Vagina (tissue), 2 donors: ENCODE measurements around the gene ZFP69. TPM values are rescaled to one million over a fixed set of nuclear protein-coding genes. Genes with fewer than 3 reads are reported as not detected.
A peak's percentile ranks its signal among the peaks of the same experiment; 100 is the strongest.

Source experiments
- DNase-seq, 2 donors: peaks; one replicate each; pipeline ENCODE4 v3.0.0-alpha.2; 2017; ENCODE audit errors: extremely low spot score in 2 of 2
- H3K27ac ChIP-seq: fragments of 200-600 bp; sonication (generic); one replicate; pipeline ENCODE4 v1.5.1; 2019
- H3K27me3 ChIP-seq: fragments of 200-600 bp; sonication (generic); one replicate; pipeline ENCODE4 v1.5.1; 2019
- H3K36me3 ChIP-seq, 2 donors: fragments of 200-600 bp; sonication (generic); one replicate each; pipeline ENCODE4 v1.5.1; 2017 to 2019
- H3K4me1 ChIP-seq: fragments of 200-600 bp; sonication (generic); one replicate; pipeline ENCODE4 v1.5.1; 2019
- H3K4me3 ChIP-seq, 2 donors: fragments of 200-600 bp; sonication (generic); 1 replicate in 1 of 2; 2 replicates in 1 of 2; pipeline ENCODE4 v1.5.1; 2016 to 2019
- H3K9me3 ChIP-seq: fragments of 200-600 bp; sonication (generic); one replicate; pipeline ENCODE4 v1.5.1; 2019
- POLR2A ChIP-seq, 2 donors: fragments of 450-650 bp; IDR thresholded peaks; one replicate each; pipeline ENCODE4 v1.6.1; 2017; ENCODE audit warnings: antibody characterized with exemption in 2 of 2, mild to moderate bottlenecking in 2 of 2, moderate library complexity in 2 of 2
- POLR2AphosphoS5 ChIP-seq, 2 donors: sonication (generic); formaldehyde crosslinking; IDR thresholded peaks; one replicate each; pipeline ENCODE4 v1.9.0; 2017; ENCODE audit warnings: antibody characterized with exemption in 2 of 2, mild to moderate bottlenecking in 2 of 2, low read depth in 1 of 2; ENCODE audit not compliant: insufficient read depth in 1 of 2
- intact Hi-C: fragments of 100-400 bp; cut with DNase I; formaldehyde crosslinking; loops from one replicate; pipeline ENCODE4 v1.15.1; 2023
- total RNA-seq: library from RNA; depleted of rRNA; stranded (reverse); fragments of >200 nt; gene quantifications from one replicate; pipeline ENCODE4 v1.2.3, GENCODE V29; 2016
- TF ChIP-seq, protein P1 (sequence below), 3 experiments: fragments of 450-650 bp in 2 of 3; fragments of 200-600 bp in 1 of 3; sonication (generic) in 1 of 3; IDR thresholded peaks; one replicate each; pipeline ENCODE4 v1.5.1; 2017 to 2019; ENCODE audit warnings: antibody characterized with exemption in 3 of 3, mild to moderate bottlenecking in 2 of 3, moderate library complexity in 2 of 3

The ZFP69 gene
- total RNA-seq, 1 donor from 2014 or later: 4.9 TPM

DNA sequence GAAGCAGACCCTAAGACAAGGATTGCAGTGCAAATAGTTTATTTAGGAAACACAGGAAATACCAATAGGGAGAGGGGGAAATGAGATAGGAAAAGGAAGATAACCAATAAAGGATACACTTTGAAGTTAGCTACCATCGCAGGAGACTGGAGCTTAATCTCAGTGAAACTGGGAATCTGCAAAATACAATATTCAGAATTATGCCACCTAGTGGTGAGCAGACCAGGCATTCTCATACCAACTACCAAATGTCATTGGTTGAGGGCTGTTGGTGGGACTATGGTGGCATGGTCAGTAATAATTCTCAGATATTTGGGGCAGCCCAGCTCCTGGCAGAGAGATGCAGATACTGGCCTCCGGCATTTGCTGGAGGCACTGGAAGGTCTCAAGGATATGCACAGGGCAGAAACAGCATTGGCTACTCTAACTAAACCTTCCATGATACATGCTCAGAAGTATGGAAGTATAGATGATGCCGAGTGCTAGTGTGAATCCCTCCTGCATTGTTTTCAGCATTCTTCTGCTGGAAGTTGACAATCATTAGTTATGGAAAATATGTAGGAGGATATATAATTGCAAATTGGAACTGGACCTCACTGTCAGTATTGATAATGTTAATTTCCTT, 38.6 kb upstream of the ZFP69 start:
- no peaks in the 10 kb centered on the region for H3K36me3 ChIP-seq
- no peak for DNase-seq
- intact Hi-C loops: no loop called here
- H3K27me3 ChIP-seq: no peaks in the 10 kb centered on the region
- H3K4me1 ChIP-seq: no peaks in the 10 kb centered on the region
- H3K27ac ChIP-seq: no peak overlapping the region
- TF ChIP-seq POLR2A (IDR thresholded peaks at IDR 0.05) (no peak), POLR2AphosphoS5 (IDR thresholded peaks at IDR 0.05; ENCODE audit: insufficient read depth in 1 of 2, low read depth in 1 of 2) (no peak)
- TF ChIP-seq, protein P1, sequence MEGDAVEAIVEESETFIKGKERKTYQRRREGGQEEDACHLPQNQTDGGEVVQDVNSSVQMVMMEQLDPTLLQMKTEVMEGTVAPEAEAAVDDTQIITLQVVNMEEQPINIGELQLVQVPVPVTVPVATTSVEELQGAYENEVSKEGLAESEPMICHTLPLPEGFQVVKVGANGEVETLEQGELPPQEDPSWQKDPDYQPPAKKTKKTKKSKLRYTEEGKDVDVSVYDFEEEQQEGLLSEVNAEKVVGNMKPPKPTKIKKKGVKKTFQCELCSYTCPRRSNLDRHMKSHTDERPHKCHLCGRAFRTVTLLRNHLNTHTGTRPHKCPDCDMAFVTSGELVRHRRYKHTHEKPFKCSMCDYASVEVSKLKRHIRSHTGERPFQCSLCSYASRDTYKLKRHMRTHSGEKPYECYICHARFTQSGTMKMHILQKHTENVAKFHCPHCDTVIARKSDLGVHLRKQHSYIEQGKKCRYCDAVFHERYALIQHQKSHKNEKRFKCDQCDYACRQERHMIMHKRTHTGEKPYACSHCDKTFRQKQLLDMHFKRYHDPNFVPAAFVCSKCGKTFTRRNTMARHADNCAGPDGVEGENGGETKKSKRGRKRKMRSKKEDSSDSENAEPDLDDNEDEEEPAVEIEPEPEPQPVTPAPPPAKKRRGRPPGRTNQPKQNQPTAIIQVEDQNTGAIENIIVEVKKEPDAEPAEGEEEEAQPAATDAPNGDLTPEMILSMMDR (IDR thresholded peaks at IDR 0.05): peak; percentile 23 to 55 (median 42)
- no peak overlapping the region for H3K4me3 ChIP-seq
- H3K9me3 ChIP-seq: no peaks in the 10 kb centered on the region

DNA sequence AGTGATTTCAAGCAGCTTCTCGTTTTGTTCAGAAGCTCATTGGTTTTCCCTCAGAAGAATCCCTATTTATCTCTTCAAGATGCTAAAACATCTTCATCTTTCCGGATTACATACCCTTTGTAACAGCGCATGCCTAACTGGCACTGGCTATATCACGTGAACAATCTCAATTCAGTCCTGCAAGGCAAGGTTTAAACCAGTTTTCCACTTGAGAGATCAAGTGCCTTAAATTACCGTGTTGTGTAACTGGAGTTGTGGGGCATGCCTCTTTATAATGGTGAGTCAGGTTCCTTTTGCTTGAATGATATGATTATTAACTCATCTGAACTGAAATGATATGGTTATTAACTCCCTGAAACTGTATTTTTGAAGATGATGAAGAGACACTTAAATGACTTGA, 37.8 kb upstream of the ZFP69 start:
- intact Hi-C loops: no loop called here
- H3K9me3 ChIP-seq: no peaks in the 10 kb centered on the region

DNA sequence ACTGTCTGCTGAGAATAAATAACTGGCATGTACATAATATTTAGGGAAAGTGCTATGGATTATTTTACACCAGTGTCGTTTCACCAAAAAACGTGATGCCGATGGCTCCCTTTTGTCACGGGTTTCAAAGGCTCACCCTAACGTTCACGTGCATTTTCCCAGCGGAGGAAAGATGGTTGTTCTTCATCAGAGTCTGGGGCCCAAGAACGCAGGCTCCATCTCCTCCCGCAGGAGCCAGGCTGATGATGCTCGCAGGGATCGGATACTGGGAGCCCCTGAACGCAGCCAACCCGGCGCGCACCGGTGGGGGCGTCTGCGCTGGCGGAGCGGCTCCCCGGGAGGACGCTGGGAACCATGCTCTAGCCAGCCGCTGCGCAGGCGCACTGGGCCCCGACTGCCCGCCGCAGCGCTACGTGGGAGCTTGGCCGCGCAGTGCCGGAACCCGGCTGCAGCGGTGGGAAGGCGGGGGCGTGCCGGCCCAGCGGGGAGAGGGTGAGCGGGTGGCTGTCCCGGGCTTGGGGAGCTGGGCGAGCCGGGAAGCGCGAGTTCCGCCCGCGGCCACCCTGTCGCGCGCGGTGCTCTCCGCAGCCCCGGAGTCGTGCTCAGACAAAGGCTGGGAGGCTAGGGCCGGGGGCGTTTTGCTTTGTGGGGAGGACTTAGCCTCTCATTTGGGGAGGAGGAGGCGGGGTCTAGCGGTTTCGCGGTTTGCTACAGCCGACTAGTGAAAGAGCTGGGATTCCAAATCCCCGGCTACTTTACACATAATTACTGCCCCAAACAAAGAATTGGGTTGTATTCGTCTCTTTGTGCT, 27.2 kb upstream of the ZFP69 start, which contains the start of gene ZFP69B:
TSS of gene ZFP69B (plus strand) at position 793 of the 811 bp plus-strand sequence. CDS start 486 bp downstream, outside the sequence.
- intact Hi-C loops: no loop called here

More for the DNA sequence above, 37.8 kb upstream of the ZFP69 start:
- TF ChIP-seq, protein P1 (IDR thresholded peaks at IDR 0.05): no peak
- TF ChIP-seq POLR2AphosphoS5 (IDR thresholded peaks at IDR 0.05; ENCODE audit: insufficient read depth in 1 of 2, low read depth in 1 of 2) (no peak), POLR2A (IDR thresholded peaks at IDR 0.05) (no peak)
- Histone ChIP-seq H3K4me3 (no peak overlapping the region), H3K36me3 (no peaks in the 10 kb centered on the region), H3K4me1 (no peaks in the 10 kb centered on the region), H3K27ac (no peak overlapping the region), H3K27me3 (no peaks in the 10 kb centered on the region)
- no peak for DNase-seq

DNA sequence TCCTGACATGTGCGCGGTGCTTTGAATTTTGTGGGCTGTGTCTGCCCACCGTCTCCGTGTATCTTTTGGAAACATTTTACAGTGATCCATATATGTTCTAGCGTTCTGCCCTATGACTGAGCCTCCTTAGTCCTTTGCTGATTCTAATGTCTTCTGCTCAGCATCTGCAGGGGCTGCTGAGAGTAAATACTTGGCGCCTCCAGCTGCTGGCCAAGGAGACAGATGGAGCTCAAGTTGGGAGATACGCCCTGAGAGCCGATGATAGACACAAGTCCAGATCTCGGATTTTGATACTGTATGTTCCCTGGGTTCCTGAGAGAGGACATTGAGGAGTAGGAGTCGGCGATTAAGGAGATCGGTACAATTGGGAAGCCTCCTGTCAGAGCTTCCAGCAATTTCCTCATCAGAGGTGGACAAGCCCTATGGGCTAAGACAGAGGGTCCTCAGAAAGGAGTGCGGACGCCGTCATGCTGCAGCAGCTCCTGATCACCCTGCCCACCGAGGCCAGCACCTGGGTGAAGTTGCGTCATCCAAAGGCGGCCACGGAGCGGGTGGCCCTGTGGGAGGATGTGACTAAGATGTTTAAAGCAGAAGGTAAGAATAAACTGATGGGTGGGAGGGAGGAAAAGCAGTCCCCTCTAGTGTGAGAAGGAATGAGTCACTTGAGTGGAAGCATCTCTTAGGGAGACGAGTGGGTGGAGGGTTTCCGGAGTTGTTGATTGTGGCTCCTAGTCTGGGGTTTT, 26.4 kb upstream of the ZFP69 start:
- peaks cover 6% of the 10 kb centered on the region for H3K4me1 ChIP-seq
- intact Hi-C loops: no loop called here
- H3K4me3 ChIP-seq: peak overlapping the region; percentile 65 to 78
- H3K36me3 ChIP-seq: peaks cover 0 to 5% of the 10 kb centered on the region in 2 donors
- H3K27me3 ChIP-seq: no peaks in the 10 kb centered on the region
- TF ChIP-seq, protein P1 (IDR thresholded peaks at IDR 0.05): no peak
- TF ChIP-seq POLR2AphosphoS5 (IDR thresholded peaks at IDR 0.05; ENCODE audit: insufficient read depth in 1 of 2, low read depth in 1 of 2) (no peak), POLR2A (IDR thresholded peaks at IDR 0.05) (no peak)
- H3K27ac ChIP-seq: peak overlapping the region; percentile 64
- DNase-seq: no peak
- no peaks in the 10 kb centered on the region for H3K9me3 ChIP-seq

More for the DNA sequence above, 27.2 kb upstream of the ZFP69 start, which contains the start of gene ZFP69B:
- peak within 1 kb of the TSS; percentile 65 to 78 for H3K4me3 ChIP-seq
- H3K27ac ChIP-seq: peak within 1 kb of the TSS; percentile 64
- no peak for DNase-seq
- TF ChIP-seq POLR2A (IDR thresholded peaks at IDR 0.05): no peak
- TF ChIP-seq POLR2AphosphoS5 (IDR thresholded peaks at IDR 0.05; ENCODE audit: insufficient read depth in 1 of 2, low read depth in 1 of 2): peak in 1 of 2 donors; percentile 65
- TF ChIP-seq, protein P1 (IDR thresholded peaks at IDR 0.05): no peak
- H3K9me3 ChIP-seq: peaks cover 3% of the 10 kb centered on the region
- H3K27me3 ChIP-seq: no peaks in the 10 kb centered on the region
- no peaks in the 10 kb centered on the region for H3K36me3 ChIP-seq
- peaks cover 6% of the 10 kb centered on the region for H3K4me1 ChIP-seq
